Progenitor cell of endocrine pancreas (in vitro differentiated cells): ENCODE results near the gene GABRD. TPM values are rescaled to one million over a fixed set of nuclear protein-coding genes. Genes with fewer than 3 reads are reported as not detected.

Source experiments
- DNase-seq: peaks from one replicate; pipeline ENCODE4 v3.0.0; 2021; ENCODE audit warnings: low spot score; ENCODE audit not compliant: unreplicated experiment
- H3K27ac Mint-ChIP-seq: 2 replicates; pipeline ENCODE4 v1.8.0; 2021; ENCODE audit warnings: mild to moderate bottlenecking, moderate library complexity, mixed read lengths
- H3K27me3 Mint-ChIP-seq: 2 replicates; pipeline ENCODE4 v1.8.0; 2021; ENCODE audit warnings: mixed read lengths
- H3K36me3 Mint-ChIP-seq: 2 replicates; pipeline ENCODE4 v1.8.0; 2022; ENCODE audit warnings: mixed read lengths; ENCODE audit not compliant: insufficient read depth
- H3K4me1 Mint-ChIP-seq: 2 replicates; pipeline ENCODE4 v1.8.0; 2021; ENCODE audit warnings: low read depth, mixed read lengths
- H3K4me3 Mint-ChIP-seq: 2 replicates; pipeline ENCODE4 v1.8.0; 2021; ENCODE audit warnings: low read depth, mild to moderate bottlenecking, moderate library complexity, mixed read lengths
- H3K9me3 Mint-ChIP-seq: 2 replicates; pipeline ENCODE4 v1.8.0; 2021; ENCODE audit warnings: low read depth, mixed read lengths
- CTCF ChIP-seq: fragments of 200-600 bp; sonication (generic); IDR thresholded peaks from one replicate; pipeline ENCODE4 v1.5.0; 2021; ENCODE audit warnings: antibody characterized with exemption, mild to moderate bottlenecking; ENCODE audit not compliant: unreplicated experiment
- total RNA-seq: library from RNA; stranded (reverse); gene quantifications from 2 replicates; pipeline ENCODE4 v1.2.1, GENCODE V29; 2021

GABRD gene
- total RNA-seq, 1 donor from 2014 or later: not detected

DNA sequence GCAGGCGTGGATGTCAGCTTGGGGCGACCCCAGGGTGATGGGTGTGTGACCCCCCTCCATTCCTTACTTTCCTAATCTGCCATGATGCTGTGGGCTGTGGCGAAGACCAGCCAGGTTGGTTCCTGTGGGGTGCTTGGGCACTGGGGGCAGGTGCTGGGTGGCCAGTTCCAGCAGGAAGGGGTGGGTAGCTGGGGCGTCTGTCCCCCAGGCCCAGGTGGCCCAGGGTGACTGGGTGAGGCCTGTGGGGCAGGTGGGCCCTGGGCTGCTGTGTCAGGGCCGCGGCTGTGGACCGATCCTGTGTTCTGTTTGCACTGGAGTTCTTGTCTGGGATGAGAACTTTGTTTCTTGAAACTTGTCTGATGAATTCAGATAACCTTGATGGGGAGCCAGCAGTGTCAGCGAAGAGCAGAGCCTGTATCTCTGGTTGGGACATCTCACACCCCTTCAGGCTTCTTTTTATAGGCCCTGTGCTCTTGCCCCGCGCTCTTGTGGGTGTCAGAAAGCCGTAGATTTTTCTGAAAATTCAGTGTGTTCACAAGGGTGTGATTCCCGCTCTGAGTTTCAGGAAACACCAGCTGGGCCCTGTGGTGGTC, 34.7 kb downstream of the GABRD start:
- peak overlapping the region; percentile 74 for H3K27ac Mint-ChIP-seq
- H3K27me3 Mint-ChIP-seq: no peaks in the 10 kb centered on the region
- peaks cover 9% of the 10 kb centered on the region for H3K4me1 Mint-ChIP-seq
- TF ChIP-seq CTCF: no peak
- peak overlapping the region; percentile 23 for H3K4me3 Mint-ChIP-seq
- H3K36me3 Mint-ChIP-seq: peaks cover 4% of the 10 kb centered on the region
- H3K9me3 Mint-ChIP-seq: no peaks in the 10 kb centered on the region
- DNase-seq: no peak

DNA sequence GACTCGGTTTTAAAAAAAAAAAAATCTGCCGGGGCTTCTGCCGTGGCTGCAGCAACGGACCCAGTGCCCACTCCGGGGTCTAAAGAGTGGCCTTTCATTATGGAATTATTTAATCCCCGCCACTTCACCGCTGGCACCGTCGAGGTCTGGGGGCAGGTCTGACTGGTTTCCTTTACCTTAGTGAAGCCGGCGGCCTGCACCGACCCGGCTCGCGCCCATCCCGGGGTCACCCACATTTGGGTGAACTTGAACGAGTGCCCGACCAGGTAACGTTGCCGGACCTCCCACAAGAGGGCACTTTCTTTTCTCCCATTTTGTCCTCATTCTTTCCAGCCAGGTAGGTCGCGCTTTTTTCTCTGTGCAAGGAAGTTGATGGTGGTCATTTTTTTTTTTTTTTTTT, 35.4 kb downstream of the GABRD start:
- H3K4me3 Mint-ChIP-seq: no peak overlapping the region
- no peaks in the 10 kb centered on the region for H3K9me3 Mint-ChIP-seq
- DNase-seq: no peak
- H3K4me1 Mint-ChIP-seq: peaks cover 4% of the 10 kb centered on the region
- no peaks in the 10 kb centered on the region for H3K27me3 Mint-ChIP-seq
- H3K27ac Mint-ChIP-seq: no peak overlapping the region
- no peak for TF ChIP-seq CTCF
- H3K36me3 Mint-ChIP-seq: peaks cover 7% of the 10 kb centered on the region

- Mint-ChIP-seq H3K27me3 (no peaks in the 10 kb centered on the region), H3K4me1 (peaks cover 4% of the 10 kb centered on the region)
Measured at GRCh38 chr1:2055911-2056575, 36.9 kb downstream of the GABRD start.

DNA sequence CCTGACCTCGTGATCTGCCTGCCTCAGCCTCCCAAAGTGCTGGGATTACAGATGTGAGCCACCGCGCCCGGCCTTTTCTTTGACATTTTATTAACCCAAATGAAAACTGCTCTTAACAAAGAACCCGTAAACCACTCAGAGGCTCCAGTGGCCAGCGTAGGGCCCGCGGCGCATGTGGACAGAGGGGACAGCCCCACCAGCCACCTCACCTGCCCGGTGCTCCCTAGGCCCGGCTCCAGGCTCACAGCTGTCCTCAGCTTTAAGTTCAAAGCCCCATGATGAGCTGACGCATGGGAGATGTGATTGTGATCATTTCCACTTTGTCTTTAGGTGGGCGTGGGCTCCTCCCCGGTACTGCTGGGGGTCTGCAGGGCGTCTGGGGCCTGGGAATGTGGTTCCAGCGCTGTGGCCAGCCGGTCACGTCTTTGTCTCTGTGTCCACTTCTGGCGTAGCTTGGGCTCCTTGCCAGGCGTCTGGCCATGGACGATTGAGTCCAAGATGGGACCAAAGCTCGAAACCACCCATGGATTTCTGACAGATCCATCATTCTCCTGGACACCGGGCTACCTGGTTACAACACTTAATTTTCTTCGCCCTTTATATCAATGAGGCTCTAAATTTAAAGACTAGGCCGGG, 37.9 kb downstream of the GABRD start:
- Mint-ChIP-seq H3K4me1 (peaks cover 4% of the 10 kb centered on the region), H3K36me3 (peaks cover 8% of the 10 kb centered on the region)

More at GRCh38 chr1:2055911-2056575, 36.9 kb downstream of the GABRD start:
- no peak overlapping the region for H3K27ac Mint-ChIP-seq
- no peak for TF ChIP-seq CTCF
- no peaks in the 10 kb centered on the region for H3K9me3 Mint-ChIP-seq
- no peak for DNase-seq
- no peak overlapping the region for H3K4me3 Mint-ChIP-seq
- H3K36me3 Mint-ChIP-seq: peaks cover 7% of the 10 kb centered on the region

More for the DNA sequence above, 37.9 kb downstream of the GABRD start:
- no peak overlapping the region for H3K27ac Mint-ChIP-seq
- H3K9me3 Mint-ChIP-seq: no peaks in the 10 kb centered on the region
- TF ChIP-seq CTCF: no peak
- DNase-seq: no peak
- H3K27me3 Mint-ChIP-seq: no peaks in the 10 kb centered on the region
- H3K4me3 Mint-ChIP-seq: no peak overlapping the region
